GM12801 (cell line): Measurements from ENCODE around the gene C6orf141.

Experiments
- TF ChIP-seq, protein P1 (sequence below): IDR thresholded peaks from one replicate; pipeline ENCODE4 v1.5.1; 2011; ENCODE audit warnings: control low read depth; ENCODE audit not compliant: insufficient read length; ENCODE audit errors: extremely low read depth

The C6orf141 gene

GRCh38 chr6:49551078-49551865 is 804 bp downstream of the C6orf141 start:
- TF ChIP-seq, protein P1, sequence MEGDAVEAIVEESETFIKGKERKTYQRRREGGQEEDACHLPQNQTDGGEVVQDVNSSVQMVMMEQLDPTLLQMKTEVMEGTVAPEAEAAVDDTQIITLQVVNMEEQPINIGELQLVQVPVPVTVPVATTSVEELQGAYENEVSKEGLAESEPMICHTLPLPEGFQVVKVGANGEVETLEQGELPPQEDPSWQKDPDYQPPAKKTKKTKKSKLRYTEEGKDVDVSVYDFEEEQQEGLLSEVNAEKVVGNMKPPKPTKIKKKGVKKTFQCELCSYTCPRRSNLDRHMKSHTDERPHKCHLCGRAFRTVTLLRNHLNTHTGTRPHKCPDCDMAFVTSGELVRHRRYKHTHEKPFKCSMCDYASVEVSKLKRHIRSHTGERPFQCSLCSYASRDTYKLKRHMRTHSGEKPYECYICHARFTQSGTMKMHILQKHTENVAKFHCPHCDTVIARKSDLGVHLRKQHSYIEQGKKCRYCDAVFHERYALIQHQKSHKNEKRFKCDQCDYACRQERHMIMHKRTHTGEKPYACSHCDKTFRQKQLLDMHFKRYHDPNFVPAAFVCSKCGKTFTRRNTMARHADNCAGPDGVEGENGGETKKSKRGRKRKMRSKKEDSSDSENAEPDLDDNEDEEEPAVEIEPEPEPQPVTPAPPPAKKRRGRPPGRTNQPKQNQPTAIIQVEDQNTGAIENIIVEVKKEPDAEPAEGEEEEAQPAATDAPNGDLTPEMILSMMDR = no peak

DNA sequence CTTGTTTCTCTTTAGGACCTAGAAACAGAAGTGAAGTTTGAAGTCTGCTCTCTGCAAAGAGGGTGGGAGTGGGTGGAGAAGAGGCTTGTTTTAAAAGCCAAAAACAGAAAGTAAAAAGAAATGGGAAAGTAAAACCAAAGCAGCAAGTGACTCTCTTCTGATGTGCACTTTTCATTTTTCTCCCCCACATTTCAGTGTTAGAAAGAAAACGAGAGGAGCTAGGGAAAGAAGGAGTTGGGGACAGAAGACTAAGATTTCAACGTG is 1.3 kb downstream of the C6orf141 start:
- TF ChIP-seq, protein P1 = no peak

- TF ChIP-seq, protein P1 = no peak
Observed at GRCh38 chr6:49552596-49552995, 2.1 kb downstream of the C6orf141 start.

DNA sequence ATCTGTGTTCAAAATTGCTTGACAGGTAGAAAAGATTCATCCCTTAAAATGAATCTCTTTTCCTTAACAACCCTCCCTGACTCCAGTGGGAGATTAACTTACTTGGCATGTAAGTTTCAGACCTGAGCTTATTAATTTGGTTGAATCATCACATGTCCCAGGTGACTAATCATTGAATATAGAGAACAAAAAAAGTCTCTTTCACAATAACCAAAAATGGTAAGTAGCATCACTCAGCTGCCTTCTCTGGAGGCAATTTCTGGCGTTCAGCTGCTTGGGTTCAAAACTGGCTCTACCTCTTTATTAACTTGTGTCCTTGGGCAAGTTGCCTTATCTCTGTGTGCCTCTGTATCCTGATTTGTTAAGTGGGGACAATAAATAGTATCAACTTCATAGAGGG is 2.9 kb downstream of the C6orf141 start:
- TF ChIP-seq, protein P1 = no peak

DNA sequence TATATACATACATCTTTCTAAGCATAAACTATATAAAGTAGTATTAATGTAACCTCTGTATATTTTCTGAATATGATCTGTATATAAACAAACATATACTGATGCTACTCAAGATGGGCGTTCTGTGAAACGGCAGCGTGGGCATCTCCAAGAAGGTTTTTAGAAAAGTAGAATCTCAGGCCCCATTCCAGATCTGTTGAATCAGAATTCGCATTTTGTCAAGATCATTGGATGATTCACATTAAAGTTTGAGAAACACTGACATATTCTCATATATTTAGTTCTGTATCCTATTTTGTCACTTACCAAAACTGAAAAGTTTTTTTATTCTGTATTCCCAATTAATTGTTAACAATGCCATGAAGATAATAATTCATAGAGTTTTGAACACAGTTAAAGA is 5.5 kb downstream of the C6orf141 start:
- TF ChIP-seq, protein P1 = no peak

GRCh38 chr6:49556429-49556837 is 6.0 kb downstream of the C6orf141 start:
- TF ChIP-seq, protein P1 = no peak

DNA sequence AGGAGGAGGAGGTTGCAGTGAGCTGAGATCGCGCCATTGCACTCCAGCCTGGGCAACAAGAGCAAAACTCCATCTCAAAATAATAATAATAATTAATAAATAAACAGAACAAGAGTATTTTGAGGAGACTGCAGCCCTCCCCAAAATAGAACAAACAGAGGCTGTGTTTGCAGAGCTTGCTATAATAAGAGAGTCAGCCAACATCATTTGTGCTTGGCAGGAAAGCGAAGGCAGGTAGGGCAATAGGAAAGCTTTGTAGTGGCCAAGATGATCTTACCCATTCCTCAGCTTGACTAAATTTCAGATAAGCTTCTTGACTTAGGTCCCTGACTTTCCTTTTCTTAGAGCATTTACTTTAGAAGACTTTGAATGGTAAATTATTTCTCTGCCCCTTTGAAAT is 6.7 kb downstream of the C6orf141 start:
- TF ChIP-seq, protein P1 = no peak
